ENCODE data around the gene RAB17.

- no peak for TF ChIP-seq POLR2AphosphoS5 (IDR thresholded peaks at IDR 0.05)
- no peak for TF ChIP-seq CTCF (IDR thresholded peaks at IDR 0.05)
These were observed 50.9 kb downstream of the RAB17 start for GRCh38 chr2:237539681-237540080.
